HCT116 (cell line): ENCODE measurements around the gene TTLL9. TPM values are rescaled to one million over a fixed set of nuclear protein-coding genes. Genes with fewer than 3 reads are reported as not detected.

Experiments used
- ATAC-seq: fragments of 200-7000 bp; cut with Tn5 transposase; 2 replicates; pipeline ENCODE4 v1.9.1; 2020; ENCODE audit warnings: mild to moderate bottlenecking, moderate library complexity
- BruUV-seq: library from RNA; stranded (reverse); fragments of 400-500 nt; replicated peaks from 2 replicates; lab custom pipeline; 2021; lab: Mats Ljungman, UMichigan
- CTCF ChIA-PET: fragments of 300-600 bp; sonication (Branson Sonifier 250); formaldehyde crosslinking; loops from one replicate; lab custom pipeline; 2021; ENCODE audit warnings: antibody characterized with exemption; lab: Charles Lee
- POLR2A ChIA-PET: fragments of 300-600, 350-600 bp; sonication (Branson Sonifier 250); formaldehyde crosslinking; loops from one replicate; lab custom pipeline; 2021; ENCODE audit warnings: antibody characterized with exemption; lab: Charles Lee
- RAD21 ChIA-PET, 2 experiments: fragments of 300-600 bp; sonication (Branson Sonifier 250); formaldehyde crosslinking; loops; one replicate each; lab custom pipeline; 2023; ENCODE audit warnings: low total read pairs in 2 of 2; ENCODE audit not compliant: uncharacterized antibody in 2 of 2, unreplicated experiment in 2 of 2, low non-redundant PET in 1 of 2; lab: Charles Lee
- DNase-seq: peaks from one replicate; pipeline ENCODE4 v3.0.0-alpha.2; 2010; ENCODE audit warnings: low read depth, low spot score
- H2AFZ ChIP-seq: fragments of 200-600 bp; shearing (Covaris generic), sonication (generic); 2 replicates; pipeline ENCODE4 v1.6.1; 2017; ENCODE audit warnings: low read depth, mixed run types, mixed read lengths, antibody characterized with exemption, low read length; ENCODE audit not compliant: poor library complexity, severe bottlenecking
- H3K27ac ChIP-seq: 2 replicates; pipeline ENCODE4 v1.5.1; 2012; ENCODE audit warnings: low read depth, low read length
- H3K27me3 ChIP-seq: fragments of 200-600 bp; sonication (generic); 2 replicates; pipeline ENCODE4 v1.6.1; 2016; ENCODE audit warnings: mixed run types, low read length, mixed read lengths; ENCODE audit not compliant: insufficient read depth
- H3K36me3 ChIP-seq, 2 experiments: fragments of 200-500 bp in 1 of 2; fragments of 200-600 bp in 1 of 2; sonication (Bioruptor generic) in 1 of 2; sonication (generic) in 1 of 2; 2 replicates each; pipeline versions ENCODE4 v1.5.1 to v1.6.1; 2014 to 2016; ENCODE audit warnings: low read length in 2 of 2, inconsistent platforms in 1 of 2, mixed read lengths in 1 of 2, mixed run types in 1 of 2; ENCODE audit not compliant: insufficient read depth in 2 of 2, control insufficient read depth in 1 of 2
- H3K4me1 ChIP-seq, 2 experiments: fragments of 200-600 bp in 1 of 2; sonication (generic) in 1 of 2; 2 replicates each; pipeline versions ENCODE4 v1.5.1 to v1.6.1; 2012 to 2017; ENCODE audit warnings: low read length in 2 of 2, inconsistent platforms in 1 of 2, mild to moderate bottlenecking in 1 of 2, mixed read lengths in 1 of 2, mixed run types in 1 of 2, moderate library complexity in 1 of 2; ENCODE audit not compliant: insufficient read depth in 2 of 2, control insufficient read depth in 1 of 2
- H3K4me2 ChIP-seq: fragments of 200-600 bp; sonication (generic); 2 replicates; pipeline ENCODE4 v1.6.1; 2017; ENCODE audit warnings: mixed run types, low read length, mixed read lengths
- H3K4me3 ChIP-seq, 2 experiments: fragments of 200-600 bp in 1 of 2; sonication (generic) in 1 of 2; replicated peaks in 1 of 2; 2 replicates each; pipeline ENCODE4 v1.5.1; 2011 to 2016; ENCODE audit warnings: low read length in 2 of 2, control low read depth in 1 of 2, low read depth in 1 of 2, mild to moderate bottlenecking in 1 of 2, mixed read lengths in 1 of 2, mixed run types in 1 of 2
- H3K79me2 ChIP-seq: fragments of 200-600 bp; sonication (generic); 2 replicates; pipeline ENCODE4 v1.6.1; 2017; ENCODE audit warnings: mild to moderate bottlenecking, mixed run types, low read length, moderate library complexity, mixed read lengths; ENCODE audit not compliant: insufficient read depth
- H3K9ac ChIP-seq: fragments of 200-600 bp; sonication (generic); 2 replicates; pipeline ENCODE4 v1.6.1; 2016; ENCODE audit warnings: low read length, mixed read lengths
- H3K9me2 ChIP-seq: fragments of 200-600 bp; sonication (generic), shearing (Covaris generic); 2 replicates; pipeline ENCODE4 v1.6.1; 2017; ENCODE audit warnings: mixed run types, mild to moderate bottlenecking, moderate library complexity; ENCODE audit not compliant: insufficient read depth
- H3K9me3 ChIP-seq, 2 experiments: fragments of 200-500 bp in 1 of 2; fragments of 200-600 bp in 1 of 2; sonication (Bioruptor generic) in 1 of 2; sonication (generic) in 1 of 2; 2 replicates each; pipeline ENCODE4 v1.6.1; 2014 to 2017; ENCODE audit warnings: low read length in 2 of 2, mixed read lengths in 2 of 2, inconsistent platforms in 1 of 2, low read depth in 1 of 2, mild to moderate bottlenecking in 1 of 2, mixed run types in 1 of 2, moderate library complexity in 1 of 2; ENCODE audit not compliant: control insufficient read depth in 1 of 2, insufficient read depth in 1 of 2
- H4K20me1 ChIP-seq: fragments of 200-600 bp; sonication (generic), shearing (Covaris generic); 2 replicates; pipeline ENCODE4 v1.6.1; 2017; ENCODE audit warnings: mixed run types, mild to moderate bottlenecking, moderate library complexity; ENCODE audit not compliant: insufficient read depth
- CBX3 ChIP-seq: IDR thresholded peaks from 2 replicates; pipeline ENCODE4 v1.6.1; 2012; ENCODE audit warnings: low read depth
- EGR1 ChIP-seq: IDR thresholded peaks from 2 replicates; pipeline ENCODE4 v1.6.1; 2012; ENCODE audit warnings: low read depth
- ELF1 ChIP-seq: IDR thresholded peaks from 2 replicates; pipeline ENCODE4 v1.6.1; 2012; ENCODE audit warnings: low read depth, borderline replicate concordance
- FOSL1 ChIP-seq: IDR thresholded peaks from 2 replicates; pipeline ENCODE4 v1.6.1; 2012; ENCODE audit warnings: low read depth
- JUND ChIP-seq: IDR thresholded peaks from 2 replicates; pipeline ENCODE4 v1.6.1; 2012
- POLR2A ChIP-seq: IDR thresholded peaks from 2 replicates; pipeline ENCODE4 v1.7.0; 2011; ENCODE audit warnings: borderline replicate concordance; ENCODE audit not compliant: insufficient read depth, insufficient read length; ENCODE audit errors: extremely low read depth
- POLR2AphosphoS5 ChIP-seq: IDR thresholded peaks from 2 replicates; pipeline ENCODE4 v1.6.1; 2011; ENCODE audit warnings: mild to moderate bottlenecking, low read depth, low read length, moderate library complexity
- REST ChIP-seq: IDR thresholded peaks from 2 replicates; pipeline ENCODE4 v1.6.1; 2012; ENCODE audit warnings: low read depth
- SP1 ChIP-seq: IDR thresholded peaks from 2 replicates; pipeline ENCODE4 v1.6.1; 2012; ENCODE audit warnings: low read depth
- YY1 ChIP-seq: IDR thresholded peaks from 2 replicates; pipeline ENCODE4 v1.6.1; 2011; ENCODE audit warnings: low read length, low read depth, moderate library complexity, mild to moderate bottlenecking; ENCODE audit not compliant: insufficient replicate concordance; ENCODE audit errors: extremely low read depth
- ZBTB33 ChIP-seq: IDR thresholded peaks from 2 replicates; pipeline ENCODE4 v1.6.1; 2011; ENCODE audit warnings: mild to moderate bottlenecking, low read length, moderate library complexity; ENCODE audit not compliant: insufficient replicate concordance; ENCODE audit errors: extremely low read depth
- ZFX ChIP-seq: fragments of 450-650 bp; IDR thresholded peaks from 2 replicates; pipeline ENCODE4 v1.6.1; 2017
- ZNF274 ChIP-seq: fragments of 200-500 bp; sonication (Bioruptor generic); IDR thresholded peaks from 2 replicates; pipeline ENCODE4 v1.6.1; 2014; ENCODE audit warnings: mild to moderate bottlenecking, low read depth, low read length, inconsistent platforms
- intact Hi-C: fragments of 100-400 bp; cut with micrococcal nuclease; formaldehyde crosslinking; loops from 2 replicates; pipeline ENCODE4 v1.10.0; 2022
- total RNA-seq: library from RNA; stranded (reverse); gene quantifications from one replicate; pipeline ENCODE4 v1.2.1, GENCODE V29; 2021; ENCODE audit not compliant: unreplicated experiment

The TTLL9 gene
- total RNA-seq, 1 experiment from 2014 or later, result not detected

DNA sequence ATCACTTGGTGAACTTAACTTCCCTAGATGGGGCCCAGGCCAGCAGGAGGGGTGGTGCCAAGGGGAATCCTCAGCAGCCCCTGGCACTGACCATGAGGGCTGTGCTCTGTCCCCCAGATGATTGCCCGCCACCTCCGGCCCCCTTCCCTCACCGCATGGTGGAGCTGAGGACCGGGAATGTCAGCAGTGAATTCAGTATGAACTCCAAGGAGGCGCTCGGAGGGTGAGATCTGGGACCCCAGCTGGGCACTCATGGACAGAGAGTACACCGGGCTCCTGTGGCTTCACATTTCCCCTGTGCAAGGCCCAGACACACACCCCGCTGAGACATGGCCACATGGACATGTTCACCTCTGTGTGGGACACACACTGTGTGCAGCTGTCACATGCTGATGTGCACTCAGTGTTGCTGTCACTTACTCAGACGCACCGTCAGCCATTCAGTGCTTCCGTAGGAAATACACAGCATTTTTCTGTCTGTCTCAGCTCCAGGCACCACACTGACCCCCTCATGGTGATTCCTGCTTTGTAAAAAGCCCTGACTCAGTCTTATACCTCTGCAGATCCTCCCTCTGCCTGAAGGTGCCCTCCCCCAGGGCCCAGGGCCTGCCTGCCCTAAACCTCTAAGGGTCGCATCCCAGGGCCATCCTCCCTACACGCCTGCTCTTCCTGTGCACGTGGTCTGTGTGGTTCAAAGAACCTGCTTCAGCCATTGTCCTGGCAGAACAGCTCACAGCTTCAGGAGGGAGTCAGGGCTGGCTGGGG is 46.9 kb upstream of the TTLL9 start:
- intact Hi-C loops, result loop anchor here (1.0 to 2.0 kb wide), 3 partner anchors 23 to 829 kb away; no protein-coding TSS in a partner anchor
- no peak overlapping the region for H2AFZ ChIP-seq
- no peaks in the 10 kb centered on the region for H4K20me1 ChIP-seq
- ATAC-seq (no peak), DNase-seq (no peak)
- H3K9me2 ChIP-seq, result no peaks in the 10 kb centered on the region
- ChIA-PET POLR2A (no interaction called here), RAD21 (interaction anchor here (0.7 to 1.7 kb wide), 5 partner anchors 10 to 194 kb away, joined by 3 to 6 read pairs (median 4); no protein-coding TSS in a partner anchor), CTCF (interaction anchor here (0.6 to 3.5 kb wide), 15 partner anchors 10 to 955 kb away, joined by 3 to 17 read pairs (median 4); partner anchors contain the start of genes FOXS1 and PDRG1)
- H3K9me3 ChIP-seq, result no peaks in the 10 kb centered on the region
- H3K27me3 ChIP-seq, result no peaks in the 10 kb centered on the region
- H3K79me2 ChIP-seq, result no peaks in the 10 kb centered on the region
- H3K9ac ChIP-seq, result no peak overlapping the region
- TF ChIP-seq FOSL1 (no peak), ZNF274 (no peak), REST (no peak), ZBTB33 (no peak), CBX3 (no peak), EGR1 (no peak), JUND (no peak), POLR2AphosphoS5 (no peak), ZFX (no peak), ELF1 (no peak), YY1 (no peak), POLR2A (no peak), SP1 (no peak)
- no TSS peak for BruUV-seq
- no peaks in the 10 kb centered on the region for H3K36me3 ChIP-seq
- no peak overlapping the region for H3K4me2 ChIP-seq
- H3K4me1 ChIP-seq, result peaks cover 0 to 9% of the 10 kb centered on the region in 2 experiments; a peak in 1 of 4 replicates
- no peak overlapping the region for H3K4me3 ChIP-seq
- no peak overlapping the region for H3K27ac ChIP-seq
